CD4-positive, alpha-beta T cell treated with Interferon gamma for 1 hour (primary cell): ENCODE data around the gene RETREG1.
"Not testable (repeated sequence)": the region's sequence is repeated elsewhere in the genome, so short reads cannot be mapped to it uniquely, and the experiment has no call there.

Source experiments
- DNase-seq: peaks from one replicate; pipeline ENCODE4 v3.0.0-alpha.2; 2020

The RETREG1 gene

GRCh38 chr5:16616536-16617273 is at the start of gene RETREG1:
RETREG1 (minus strand) TSS chr5:16616997; CDS start chr5:16616971, 26 bp downstream.
- DNase-seq: peak; percentile 85

GRCh38 chr5:16666130-16666882 is 49.5 kb upstream of the RETREG1 start:
- DNase-seq: no peak

- DNase-seq: no peak
Measured at GRCh38 chr5:16665601-16666000, 48.8 kb upstream of the RETREG1 start.

GRCh38 chr5:16664368-16664767 is 47.6 kb upstream of the RETREG1 start:
- DNase-seq: no peak

- DNase-seq: no peak
Measured at GRCh38 chr5:16663840-16664239, 47.0 kb upstream of the RETREG1 start.

GRCh38 chr5:16661713-16662112 is 44.9 kb upstream of the RETREG1 start:
- no peak for DNase-seq

- no peak for DNase-seq
Measured at GRCh38 chr5:16660982-16661381, 44.2 kb upstream of the RETREG1 start.

GRCh38 chr5:16659536-16659935 is 42.7 kb upstream of the RETREG1 start:
- DNase-seq: no peak

- DNase-seq: no peak
Measured at GRCh38 chr5:16656561-16657191, 39.9 kb upstream of the RETREG1 start.

- DNase-seq: no peak
Measured at GRCh38 chr5:16654647-16655334, 38.0 kb upstream of the RETREG1 start.

- DNase-seq: not testable (repeated sequence)
Measured at GRCh38 chr5:16648739-16649138, 31.9 kb upstream of the RETREG1 start.

- no peak for DNase-seq
Measured at GRCh38 chr5:16644301-16644889, 27.6 kb upstream of the RETREG1 start.

GRCh38 chr5:16642867-16643266 is 26.1 kb upstream of the RETREG1 start:
- no peak for DNase-seq

- DNase-seq: no peak
Measured at GRCh38 chr5:16639206-16639605, 22.4 kb upstream of the RETREG1 start.

- DNase-seq: no peak
Measured at GRCh38 chr5:16628376-16628775, 11.6 kb upstream of the RETREG1 start.

- DNase-seq: no peak
Measured at GRCh38 chr5:16626696-16627264, 10.0 kb upstream of the RETREG1 start.

GRCh38 chr5:16625096-16625495 is 8.3 kb upstream of the RETREG1 start:
- no peak for DNase-seq

GRCh38 chr5:16619136-16619535 is 2.3 kb upstream of the RETREG1 start:
- no peak for DNase-seq

- no peak for DNase-seq
Measured at GRCh38 chr5:16618138-16618897, 1.5 kb upstream of the RETREG1 start.

- peak; percentile 49 for DNase-seq
Measured at GRCh38 chr5:16617274-16617968, 624 bp upstream of the RETREG1 start.
